ENCODE measurements around the gene TRIP13. TPM values are rescaled to one million over a fixed set of nuclear protein-coding genes. Genes with fewer than 3 reads are reported as not detected.

TRIP13 gene
- total and polyA plus RNA-seq, 2 of the 13 experiments (the other 11 are each of a cell fraction or from before 2014, with no cell fraction given), result 13.5 to 33.0 TPM

GRCh38 chr5:956941-957747 is 64.5 kb downstream of the TRIP13 start (continued):
- TF ChIP-seq AKNA (CRISPR knock-in tag; IDR thresholded peaks at IDR 0.05; ENCODE audit: borderline replicate concordance), result peak; percentile 29; the same call in 1 of the 2 replicates
- no peak for TF ChIP-seq ZFP82 (CRISPR knock-in tag; IDR thresholded peaks at IDR 0.05; ENCODE audit: borderline replicate concordance)
- TF ChIP-seq NFAT5 (CRISPR knock-in tag; IDR thresholded peaks at IDR 0.05), result no peak
- peak; percentile 76; the same call in 1 of the 2 replicates for TF ChIP-seq ZBTB43 (CRISPR knock-in tag; conservative IDR thresholded peaks at IDR 0.05)
- 0 out of 2 replicates have a peak, but pooled peaks have one; percentile 44 for TF ChIP-seq ZNF766 (CRISPR knock-in tag; IDR thresholded peaks at IDR 0.05; ENCODE audit: borderline replicate concordance)
- TF ChIP-seq ELF1 (CRISPR knock-in tag; IDR thresholded peaks at IDR 0.05), result no peak
- no peak for TF ChIP-seq ZNF776 (CRISPR knock-in tag; IDR thresholded peaks at IDR 0.05)
- peak; percentile 52; the same call in 1 of the 2 replicates for TF ChIP-seq CBFB (CRISPR knock-in tag; IDR thresholded peaks at IDR 0.05)
- no peak for TF ChIP-seq LCORL (IDR thresholded peaks at IDR 0.05)
- TF ChIP-seq LCORL (CRISPR knock-in tag; IDR thresholded peaks at IDR 0.05), result no peak
- TF ChIP-seq E2F1 (CRISPR knock-in tag; IDR thresholded peaks at IDR 0.05), result no peak

Measured in HepG2 (cell line).